Measurements from ENCODE around the gene ALKBH6. TPM values are rescaled to one million over a fixed set of nuclear protein-coding genes. Genes with fewer than 3 reads are reported as not detected.

The ALKBH6 gene
- total and polyA plus RNA-seq, 9 of the 15 experiments (the other 6 are each of a cell fraction or from before 2014, with no cell fraction given), result 0.67 to 62.0 (median 34.5) TPM

GRCh38 chr19:36014012-36014924 lies at the start of gene ALKBH6 (continued):
- TF ChIP-seq HMBOX1 (IDR thresholded peaks at IDR 0.05), result no peak
- TF ChIP-seq TEAD4 (IDR thresholded peaks at IDR 0.05; ENCODE audit: low read length), result no peak
- TF ChIP-seq TEAD4 (CRISPR knock-in tag; IDR thresholded peaks at IDR 0.05; ENCODE audit: borderline replicate concordance), result no peak
- TF ChIP-seq ZNF507 (tag; conservative IDR thresholded peaks at IDR 0.05), result no peak
- no peak for TF ChIP-seq ZNF3 (CRISPR knock-in tag; IDR thresholded peaks at IDR 0.05)
- no peak for TF ChIP-seq ZNF644 (tag; IDR thresholded peaks at IDR 0.05; ENCODE audit: low read depth)
- TF ChIP-seq PCBP1 (IDR thresholded peaks at IDR 0.05; ENCODE audit: low read depth, low read length, poor library complexity, severe bottlenecking), result no peak
- TF ChIP-seq ZNF133 (CRISPR knock-in tag; IDR thresholded peaks at IDR 0.05), result no peak; the same call in 1 of the 2 replicates
- TF ChIP-seq ZNF217 (CRISPR knock-in tag; IDR thresholded peaks at IDR 0.05), result no peak
- TF ChIP-seq KDM4B (IDR thresholded peaks at IDR 0.05; ENCODE audit: borderline replicate concordance in 2 of 2, low read depth in 1 of 2), result no peak
- peak in 1 of 2 experiments; percentile 88; a peak in 2 of 4 replicates for TF ChIP-seq MLLT1 (IDR thresholded peaks at IDR 0.05)
- TF ChIP-seq ZNF561 (CRISPR knock-in tag; conservative IDR thresholded peaks at IDR 0.05), result no peak
- TF ChIP-seq ZNF280A (IDR thresholded peaks at IDR 0.05; ENCODE audit: low read depth, partially characterized antibody), result no peak
- TF ChIP-seq UBTF (IDR thresholded peaks at IDR 0.05; ENCODE audit: borderline replicate concordance in 1 of 2, low read depth in 2 of 2, low read length in 2 of 2), result no peak
- no peak for TF ChIP-seq NR3C1 (CRISPR knock-in tag; IDR thresholded peaks at IDR 0.05)
- no peak for TF ChIP-seq TRIM28 (IDR thresholded peaks at IDR 0.05)
- TF ChIP-seq RBM17 (IDR thresholded peaks at IDR 0.05; ENCODE audit: borderline replicate concordance, low read depth, low read length), result no peak
- TF ChIP-seq SMAD4 (CRISPR knock-in tag; conservative IDR thresholded peaks at IDR 0.05), result no peak
- TF ChIP-seq NFIC (IDR thresholded peaks at IDR 0.05), result no peak
- no peak for TF ChIP-seq ZNF512 (tag; IDR thresholded peaks at IDR 0.05)

Data from K562 (cell line).